RPMI7951 (cell line): ENCODE results near the gene LPAR1. TPM values are rescaled to one million over a fixed set of nuclear protein-coding genes. Genes with fewer than 3 reads are reported as not detected.

ENCODE experiments used
- DNase-seq: peaks from one replicate; pipeline ENCODE4 v3.0.0-alpha.2; 2012; ENCODE audit warnings: low read depth
- total RNA-seq: library from RNA; depleted of rRNA; stranded (reverse); fragments of >200 nt; shearing (Covaris generic); gene quantifications from 2 replicates; pipeline ENCODE4 v1.2.3, GENCODE V29; 2014

The LPAR1 gene
- total RNA-seq, 1 experiment from 2014 or later = 74.6 TPM

DNA sequence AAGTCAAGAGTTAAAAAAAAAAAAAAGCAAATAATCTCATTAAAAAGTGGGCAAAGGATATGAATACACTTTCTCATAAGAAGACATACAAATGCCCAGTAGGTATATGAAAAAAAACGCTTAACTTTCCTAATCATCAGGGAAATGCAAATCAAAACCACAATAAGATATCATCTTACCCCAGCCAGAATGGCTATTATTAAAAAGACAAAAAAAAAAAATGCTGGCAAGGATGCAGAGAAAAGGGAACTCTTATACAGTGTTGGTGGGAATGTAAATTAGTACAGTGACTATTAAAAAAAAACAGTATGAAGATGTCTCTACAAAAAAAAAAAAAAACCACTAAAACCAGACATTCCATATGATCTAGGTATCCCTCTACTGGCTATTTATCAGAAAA lies 79.4 kb downstream of the LPAR1 start:
- DNase-seq = peak; percentile 81

- peak; percentile 64 for DNase-seq
Measured at GRCh38 chr9:110954822-110955291, 83.4 kb downstream of the LPAR1 start.

- DNase-seq = no peak
Measured at GRCh38 chr9:110952540-110952859, 85.8 kb downstream of the LPAR1 start.

DNA sequence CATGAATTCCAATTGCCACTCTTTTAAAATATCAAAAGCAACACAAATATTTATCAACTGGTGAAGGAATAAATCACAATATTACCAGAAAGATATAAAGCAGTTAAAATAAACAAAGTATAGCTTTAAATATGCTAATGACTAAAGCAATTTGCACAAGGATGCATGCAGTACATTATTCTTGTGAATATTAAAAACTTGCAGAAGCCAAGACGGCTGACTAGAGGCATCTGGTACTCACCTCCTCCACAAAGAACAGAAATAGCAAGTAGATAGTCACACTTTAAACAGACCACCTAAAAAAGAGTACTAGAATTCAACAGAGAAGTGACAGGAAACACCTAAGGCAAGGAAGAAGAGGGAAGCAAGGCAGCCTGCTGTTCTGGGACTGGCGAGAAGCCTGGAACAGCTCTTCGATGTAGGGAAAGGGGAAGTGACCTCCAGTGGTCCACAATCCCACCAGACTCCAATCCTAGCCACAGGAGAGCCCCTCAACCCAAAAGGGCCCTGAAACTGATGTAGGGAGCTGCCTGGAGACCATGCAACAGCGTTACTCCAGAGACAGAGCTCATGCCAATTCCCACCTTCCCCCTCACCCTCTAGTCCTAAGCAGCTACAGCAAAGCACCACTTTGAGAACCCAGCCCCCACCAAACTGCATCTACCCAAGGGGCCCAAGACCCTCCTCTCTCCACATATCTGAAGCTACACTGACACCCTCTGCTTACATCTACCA lies 86.3 kb downstream of the LPAR1 start:
- DNase-seq = no peak

- DNase-seq = no peak
Measured at GRCh38 chr9:110950041-110950645, 88.1 kb downstream of the LPAR1 start.

- DNase-seq = no peak
Measured at GRCh38 chr9:110949081-110949480, 89.2 kb downstream of the LPAR1 start.

GRCh38 chr9:110947491-110948044 lies 90.7 kb downstream of the LPAR1 start:
- DNase-seq = no peak

- peak; percentile 89 for DNase-seq
Measured at GRCh38 chr9:110942522-110942921, 95.7 kb downstream of the LPAR1 start.

DNA sequence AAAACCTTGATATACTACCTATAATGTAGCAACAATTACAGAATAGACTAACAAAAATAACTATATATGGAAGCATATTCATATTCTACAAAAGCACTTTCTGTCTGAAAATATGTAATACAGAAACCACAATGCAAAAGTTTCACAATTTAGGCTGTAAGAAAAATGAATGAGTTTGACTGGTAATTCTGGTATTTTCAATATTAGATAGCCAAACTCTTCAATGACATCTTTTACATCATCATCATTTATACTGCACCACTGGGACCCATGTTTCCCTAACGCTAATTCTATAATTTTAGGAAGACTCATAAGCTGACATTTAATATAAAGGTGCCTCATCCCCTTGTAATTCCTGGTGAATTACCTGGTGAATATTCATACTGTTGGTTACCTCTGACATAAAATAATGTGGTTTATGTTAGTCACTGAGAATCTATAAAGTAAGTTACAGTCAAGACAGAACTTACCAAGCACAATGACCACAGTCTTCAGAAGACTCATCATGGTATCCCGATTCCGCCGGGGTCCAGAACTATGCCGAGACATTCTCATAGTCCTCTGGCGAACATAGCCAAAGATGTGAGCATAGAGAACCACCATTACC lies 97.2 kb downstream of the LPAR1 start:
- no peak for DNase-seq

GRCh38 chr9:110939573-110939972 lies 98.7 kb downstream of the LPAR1 start:
- DNase-seq = no peak

DNA sequence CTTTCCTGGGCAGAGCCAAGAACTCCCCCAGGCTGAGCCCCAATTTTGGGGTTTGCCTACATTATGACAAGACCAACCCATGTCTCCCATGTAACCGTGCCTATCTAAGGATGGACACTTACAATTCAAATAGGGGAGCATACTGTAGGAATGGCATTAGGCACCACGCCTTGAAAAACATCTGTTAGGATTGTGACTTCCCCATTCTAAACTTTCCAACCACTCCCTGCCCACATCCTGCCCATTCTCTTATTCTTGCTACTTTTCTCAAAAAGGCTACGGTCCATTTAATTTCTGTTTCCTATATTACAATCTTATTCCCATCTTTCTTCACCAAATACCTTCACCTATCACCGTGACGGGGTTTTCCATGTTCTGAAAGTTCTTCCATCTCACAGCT lies 99.2 kb downstream of the LPAR1 start:
- peak; percentile 78 for DNase-seq

DNA sequence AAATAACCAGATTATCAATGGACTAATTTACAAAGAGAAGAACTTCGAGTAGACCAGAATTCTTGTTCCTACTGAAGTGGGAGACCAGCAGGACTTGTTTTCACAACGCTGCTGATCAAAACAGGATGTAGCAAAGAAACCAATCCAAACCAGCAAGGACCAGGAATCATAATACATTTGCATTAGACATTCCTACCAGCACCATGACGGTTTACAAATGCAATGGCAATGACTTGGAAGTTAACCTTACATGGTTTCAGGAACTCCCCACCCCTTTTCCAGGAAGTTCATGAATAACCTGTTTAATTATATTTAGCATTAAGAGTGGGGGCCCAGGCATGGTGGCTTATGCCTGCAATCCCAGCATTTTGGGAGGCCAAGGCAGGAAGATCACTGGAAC lies 100.0 kb downstream of the LPAR1 start:
- DNase-seq = no peak

- DNase-seq = peak; percentile 86
Measured at GRCh38 chr9:110936719-110937452, 101.4 kb downstream of the LPAR1 start.

DNA sequence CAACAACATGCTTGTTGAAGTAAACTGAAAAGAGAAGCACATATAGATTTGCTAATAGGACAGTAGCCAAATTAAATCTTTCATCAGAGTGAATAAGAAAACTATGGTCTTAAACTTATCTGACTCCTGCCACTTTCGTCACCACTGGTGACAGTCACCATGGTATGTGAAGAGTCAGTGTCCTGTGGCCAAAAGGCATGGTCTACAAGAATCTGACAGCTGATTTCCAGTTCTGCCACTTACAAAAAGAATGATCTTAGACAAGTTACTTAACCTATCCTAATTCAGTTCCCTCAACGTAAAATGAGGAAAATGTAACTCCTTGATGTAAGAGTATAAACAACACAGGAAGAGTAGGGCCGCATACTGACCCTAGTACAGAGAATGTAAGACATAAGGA lies 102.0 kb downstream of the LPAR1 start:
- DNase-seq = no peak

- DNase-seq = no peak
Measured at GRCh38 chr9:110935829-110936228, 102.4 kb downstream of the LPAR1 start.

- peak; percentile 63 for DNase-seq
Measured at GRCh38 chr9:110933350-110934001, 104.8 kb downstream of the LPAR1 start.

GRCh38 chr9:110932863-110933262 lies 105.4 kb downstream of the LPAR1 start:
- no peak for DNase-seq

GRCh38 chr9:110928599-110928998 lies 109.7 kb downstream of the LPAR1 start:
- DNase-seq = peak; percentile 59

DNA sequence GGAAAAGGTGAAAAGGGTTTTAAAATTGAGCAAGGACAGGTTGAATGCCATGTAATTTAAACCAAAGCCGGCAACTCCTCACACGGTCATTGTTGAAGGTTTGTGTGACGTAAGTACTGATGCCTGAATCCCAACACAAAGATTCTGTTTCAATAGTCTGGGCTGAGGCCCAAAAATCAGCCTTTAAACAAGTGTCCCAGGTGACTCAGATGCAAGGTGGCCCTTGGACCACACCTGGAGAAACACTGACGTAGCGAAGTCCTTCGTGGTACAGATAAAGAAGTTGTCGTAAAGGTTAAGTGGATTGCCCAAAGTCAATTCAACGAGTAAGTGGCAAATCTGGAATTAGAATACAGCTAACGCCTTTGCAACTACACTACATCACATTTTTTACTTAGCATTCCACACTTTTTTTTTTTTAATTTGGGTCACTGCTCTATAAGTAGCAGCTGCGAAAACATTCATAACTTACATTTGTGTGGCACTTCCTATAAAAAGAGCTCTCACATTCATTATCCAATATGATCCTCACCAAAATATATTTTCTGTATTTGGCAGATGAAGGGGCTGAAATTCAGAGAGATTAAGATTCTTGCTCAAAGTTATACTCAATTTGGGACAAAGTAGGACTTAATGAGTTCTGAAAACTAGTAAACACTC lies 111.3 kb downstream of the LPAR1 start:
- DNase-seq = no peak

- peak; percentile 67 for DNase-seq
Measured at GRCh38 chr9:110923601-110924000, 114.7 kb downstream of the LPAR1 start.

GRCh38 chr9:110922145-110922544 lies 116.1 kb downstream of the LPAR1 start:
- DNase-seq = no peak
